ENCODE results near the gene CDH7.

Gene CDH7

DNA sequence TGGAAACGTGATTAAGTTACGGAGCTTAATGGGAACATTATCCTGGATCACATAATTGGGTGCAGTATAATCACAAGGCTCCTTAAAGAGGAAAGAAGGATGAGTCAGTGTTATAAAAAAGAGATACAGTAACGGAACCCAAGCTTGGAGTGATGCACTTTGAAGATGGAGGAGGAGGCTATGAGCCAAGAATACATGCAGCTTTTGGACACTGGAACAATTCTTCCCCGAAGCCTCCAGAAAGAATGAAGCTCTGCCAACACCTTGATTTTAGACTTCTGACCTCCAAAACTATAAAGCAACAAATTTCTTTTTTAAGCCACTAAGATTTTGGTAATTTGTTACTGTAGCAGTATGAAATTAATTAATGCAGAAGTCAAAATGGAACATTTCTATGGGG is 85.1 kb downstream of the CDH7 start:
- no peak overlapping the region for H3K27ac ChIP-seq (ENCODE audit: low read length)
- H3K9me3 ChIP-seq (ENCODE audit: insufficient read depth, low read depth, low read length) = no peaks in the 10 kb centered on the region
- no peaks in the 10 kb centered on the region for H3K27me3 ChIP-seq (ENCODE audit: insufficient read depth, low read length)
- no peaks in the 10 kb centered on the region for H3K36me3 ChIP-seq (ENCODE audit: insufficient read depth, low read depth, low read length)
- no peak overlapping the region for H3K4me3 ChIP-seq (ENCODE audit: low read length)
- H3K9ac ChIP-seq (ENCODE audit: low read depth, low read length) = no peak overlapping the region
- H3K4me1 ChIP-seq (ENCODE audit: insufficient read depth, low read length) = no peaks in the 10 kb centered on the region

DNA sequence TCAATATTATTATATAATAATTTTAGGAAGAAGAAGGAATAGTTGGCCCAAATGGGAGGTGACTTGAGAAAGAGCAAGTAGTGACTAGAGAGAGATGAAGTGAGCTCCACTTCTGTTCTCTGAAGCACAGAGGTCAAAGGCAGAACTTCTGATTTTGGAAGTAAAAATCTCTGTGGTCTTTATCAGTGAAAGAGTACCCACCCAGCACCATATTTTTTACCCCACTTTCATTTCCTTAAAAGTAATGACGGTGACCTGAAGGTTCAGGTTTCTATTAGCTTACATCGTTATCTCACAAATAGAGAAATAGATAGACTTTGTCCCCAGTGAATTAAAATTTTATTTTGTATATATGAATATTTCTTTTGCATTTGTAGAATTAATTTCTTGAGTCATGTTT is 95.3 kb downstream of the CDH7 start:
- no peak overlapping the region for H3K27ac ChIP-seq (ENCODE audit: low read length)

DNA sequence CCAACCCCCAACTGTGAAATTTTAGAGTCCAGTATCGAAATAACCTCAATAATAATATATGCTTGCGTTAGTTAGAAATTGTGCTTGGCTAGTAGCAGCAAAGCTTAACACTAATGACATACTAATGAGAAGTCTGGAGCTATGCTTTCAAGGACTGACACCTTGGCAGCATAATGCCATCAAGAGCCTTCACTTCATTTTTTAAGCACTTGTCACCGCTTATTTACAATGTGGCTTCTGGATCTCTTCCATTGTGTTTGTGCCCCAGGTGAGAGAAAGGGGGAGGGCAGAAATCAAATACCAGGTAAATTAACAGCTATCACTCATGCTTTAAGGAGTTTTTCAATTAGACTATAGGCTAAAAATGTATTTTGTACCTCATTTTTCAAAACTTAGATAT is 101.5 kb downstream of the CDH7 start:
- H3K4me3 ChIP-seq (ENCODE audit: low read length) = no peak overlapping the region
- no peaks in the 10 kb centered on the region for H3K27me3 ChIP-seq (ENCODE audit: insufficient read depth, low read length)
- no peaks in the 10 kb centered on the region for H3K9me3 ChIP-seq (ENCODE audit: insufficient read depth, low read depth, low read length)
- no peaks in the 10 kb centered on the region for H3K36me3 ChIP-seq (ENCODE audit: insufficient read depth, low read depth, low read length)
- H3K9ac ChIP-seq (ENCODE audit: low read depth, low read length) = no peak overlapping the region
- H3K4me1 ChIP-seq (ENCODE audit: insufficient read depth, low read length) = no peaks in the 10 kb centered on the region; the same call in 1 of the 2 replicates
- no peak overlapping the region for H3K27ac ChIP-seq (ENCODE audit: low read length)

More for the DNA sequence above, 95.3 kb downstream of the CDH7 start:
- H3K9ac ChIP-seq (ENCODE audit: low read depth, low read length) = no peak overlapping the region
- no peaks in the 10 kb centered on the region for H3K36me3 ChIP-seq (ENCODE audit: insufficient read depth, low read depth, low read length)
- H3K4me3 ChIP-seq (ENCODE audit: low read length) = no peak overlapping the region
- no peaks in the 10 kb centered on the region for H3K9me3 ChIP-seq (ENCODE audit: insufficient read depth, low read depth, low read length)
- peaks cover 6% of the 10 kb centered on the region; the same call in 1 of the 2 replicates for H3K4me1 ChIP-seq (ENCODE audit: insufficient read depth, low read length)
- no peaks in the 10 kb centered on the region for H3K27me3 ChIP-seq (ENCODE audit: insufficient read depth, low read length)

DNA sequence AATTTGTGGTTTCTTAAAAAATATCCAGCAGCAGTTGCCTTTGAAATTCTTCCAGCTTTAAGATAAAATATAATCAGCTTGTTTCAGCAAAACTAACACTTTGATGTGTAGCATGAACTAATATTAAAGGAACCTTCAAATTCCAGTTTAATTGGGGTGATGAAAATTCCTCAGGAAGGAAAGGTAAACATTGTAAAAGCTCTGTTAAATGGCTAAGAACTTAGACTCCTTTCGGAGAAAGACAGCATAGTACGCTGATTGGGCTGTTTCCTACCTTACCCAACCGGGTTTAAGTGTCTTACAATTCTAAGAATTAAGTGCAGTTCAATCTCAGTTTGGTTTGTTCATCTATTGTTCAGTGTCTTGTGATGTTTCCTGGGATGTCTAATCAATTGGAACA is 108.3 kb downstream of the CDH7 start:
- Histone ChIP-seq H3K27ac (ENCODE audit: low read length) (no peak overlapping the region), H3K4me1 (ENCODE audit: insufficient read depth, low read length) (no peaks in the 10 kb centered on the region), H3K36me3 (ENCODE audit: insufficient read depth, low read depth, low read length) (no peaks in the 10 kb centered on the region), H3K9ac (ENCODE audit: low read depth, low read length) (no peak overlapping the region), H3K27me3 (ENCODE audit: insufficient read depth, low read length) (no peaks in the 10 kb centered on the region), H3K9me3 (ENCODE audit: insufficient read depth, low read depth, low read length) (no peaks in the 10 kb centered on the region), H3K4me3 (ENCODE audit: low read length) (no peak overlapping the region)

DNA sequence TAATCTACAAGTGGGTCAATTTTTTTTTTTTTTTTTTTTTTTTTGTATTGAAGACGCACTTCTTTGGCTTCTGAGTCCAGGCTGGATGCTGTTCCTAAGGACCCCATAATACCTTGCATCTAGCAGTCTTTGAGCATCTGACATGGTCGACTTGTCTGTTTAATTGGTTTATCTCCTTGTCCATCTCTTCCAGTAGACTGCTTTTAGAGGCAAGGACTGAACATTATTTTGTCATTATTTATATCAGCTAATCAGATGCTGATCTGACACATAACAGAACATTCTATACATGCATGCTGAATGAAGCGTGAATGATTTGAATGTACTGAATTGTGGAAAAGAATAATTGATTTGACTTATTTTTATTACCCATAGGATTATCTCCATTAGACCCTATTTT is 118.7 kb downstream of the CDH7 start:
- H3K4me1 ChIP-seq (ENCODE audit: insufficient read depth, low read length) = no peaks in the 10 kb centered on the region
- no peak overlapping the region for H3K27ac ChIP-seq (ENCODE audit: low read length)
- no peak overlapping the region for H3K9ac ChIP-seq (ENCODE audit: low read depth, low read length)
- no peaks in the 10 kb centered on the region for H3K36me3 ChIP-seq (ENCODE audit: insufficient read depth, low read depth, low read length)
- H3K27me3 ChIP-seq (ENCODE audit: insufficient read depth, low read length) = no peaks in the 10 kb centered on the region
- H3K9me3 ChIP-seq (ENCODE audit: insufficient read depth, low read depth, low read length) = no peaks in the 10 kb centered on the region
- no peak overlapping the region for H3K4me3 ChIP-seq (ENCODE audit: low read length)

DNA sequence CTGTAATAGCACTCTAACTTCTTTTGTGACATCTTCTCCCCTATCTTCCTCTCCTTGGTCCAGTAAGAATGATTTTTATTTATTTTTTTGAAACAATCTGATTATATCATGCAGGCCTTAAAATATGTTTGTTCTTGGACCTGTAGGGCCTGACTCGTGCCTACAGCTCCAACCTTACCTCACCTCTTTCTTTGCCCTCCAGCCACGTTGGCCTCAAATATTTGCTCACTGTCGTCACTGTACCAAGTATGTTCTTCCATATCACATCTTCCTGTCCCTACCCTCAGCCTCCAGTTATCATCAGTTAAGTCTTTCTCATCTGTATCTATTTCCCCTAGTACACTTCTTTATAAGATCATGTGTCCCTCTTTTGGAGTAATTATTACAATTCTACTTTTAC is 125.5 kb downstream of the CDH7 start:
- Histone ChIP-seq H3K27me3 (ENCODE audit: insufficient read depth, low read length) (no peaks in the 10 kb centered on the region), H3K27ac (ENCODE audit: low read length) (no peak overlapping the region), H3K9me3 (ENCODE audit: insufficient read depth, low read depth, low read length) (no peaks in the 10 kb centered on the region), H3K4me3 (ENCODE audit: low read length) (no peak overlapping the region), H3K9ac (ENCODE audit: low read depth, low read length) (no peak overlapping the region), H3K36me3 (ENCODE audit: insufficient read depth, low read depth, low read length) (no peaks in the 10 kb centered on the region), H3K4me1 (ENCODE audit: insufficient read depth, low read length) (no peaks in the 10 kb centered on the region)

DNA sequence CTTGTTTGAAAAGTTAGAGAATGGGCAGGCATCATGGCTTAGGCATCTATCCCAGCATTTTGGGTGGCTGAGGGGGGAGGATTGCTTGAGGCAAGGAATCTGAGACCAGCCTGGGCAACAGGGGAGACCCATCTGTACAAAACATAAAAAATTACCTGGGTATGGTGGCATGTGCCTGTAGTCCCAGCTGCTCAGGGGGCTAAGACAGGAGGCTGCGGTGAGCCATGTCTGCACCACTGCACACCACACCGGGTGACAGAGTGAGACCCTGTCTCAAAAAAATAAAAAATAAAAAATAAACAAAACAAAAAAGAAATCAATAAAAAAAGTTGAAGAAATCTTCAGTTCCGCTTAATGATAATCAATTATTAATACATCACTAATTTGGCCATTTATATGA is 146.5 kb downstream of the CDH7 start:
- no peak overlapping the region for H3K27ac ChIP-seq (ENCODE audit: low read length)
- H3K9me3 ChIP-seq (ENCODE audit: insufficient read depth, low read depth, low read length) = no peaks in the 10 kb centered on the region
- H3K36me3 ChIP-seq (ENCODE audit: insufficient read depth, low read depth, low read length) = no peaks in the 10 kb centered on the region
- H3K9ac ChIP-seq (ENCODE audit: low read depth, low read length) = no peak overlapping the region
- peaks cover 10% of the 10 kb centered on the region for H3K27me3 ChIP-seq (ENCODE audit: insufficient read depth, low read length)
- no peak overlapping the region for H3K4me3 ChIP-seq (ENCODE audit: low read length)
- H3K4me1 ChIP-seq (ENCODE audit: insufficient read depth, low read length) = no peaks in the 10 kb centered on the region

DNA sequence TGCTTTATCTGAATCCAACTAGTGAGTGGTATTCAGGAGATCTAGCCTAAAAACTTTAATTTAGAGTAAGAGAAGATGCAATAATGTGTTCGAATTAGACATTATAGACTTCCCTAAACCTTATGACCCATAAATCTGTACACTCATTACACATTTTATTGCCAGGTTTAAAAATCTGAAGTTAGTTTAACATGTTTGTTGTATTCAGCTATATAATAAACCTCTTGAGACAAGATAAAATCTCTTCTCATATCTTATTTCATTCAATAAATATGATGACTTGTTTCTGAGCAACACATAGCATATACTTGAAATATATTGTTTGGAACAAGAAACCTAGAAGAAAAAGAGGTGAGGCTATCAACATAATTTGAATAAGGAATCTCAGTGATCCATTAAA is 150.7 kb downstream of the CDH7 start:
- Histone ChIP-seq H3K9me3 (ENCODE audit: insufficient read depth, low read depth, low read length) (no peaks in the 10 kb centered on the region), H3K9ac (ENCODE audit: low read depth, low read length) (no peak overlapping the region), H3K4me3 (ENCODE audit: low read length) (no peak overlapping the region), H3K36me3 (ENCODE audit: insufficient read depth, low read depth, low read length) (no peaks in the 10 kb centered on the region), H3K27ac (ENCODE audit: low read length) (no peak overlapping the region), H3K4me1 (ENCODE audit: insufficient read depth, low read length) (0 out of 2 replicates have a peak, but pooled peaks cover 2% of the 10 kb centered on the region), H3K27me3 (ENCODE audit: insufficient read depth, low read length) (peaks cover 53% of the 10 kb centered on the region)

DNA sequence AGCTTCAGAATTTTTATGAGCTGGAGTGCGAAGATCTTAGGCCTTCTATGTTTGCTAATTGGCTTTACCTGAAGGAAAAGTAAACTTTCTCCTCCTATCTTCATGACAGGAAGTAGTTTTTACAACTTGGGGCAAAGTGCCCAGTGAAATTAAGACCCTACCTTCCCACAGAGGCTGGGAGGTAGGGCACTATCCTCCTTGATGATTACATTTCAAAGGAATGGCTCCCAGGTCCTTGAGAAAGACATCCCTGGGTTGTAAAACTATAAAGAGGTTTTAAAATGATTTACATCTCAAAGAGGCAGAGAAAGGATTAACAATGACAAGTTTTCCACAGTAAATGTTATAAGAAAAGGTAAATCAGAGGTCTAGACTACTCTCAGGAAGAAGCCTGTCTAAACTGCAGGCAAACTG is 155.8 kb downstream of the CDH7 start:
- Histone ChIP-seq H3K4me3 (ENCODE audit: low read length) (no peak overlapping the region), H3K9me3 (ENCODE audit: insufficient read depth, low read depth, low read length) (no peaks in the 10 kb centered on the region), H3K9ac (ENCODE audit: low read depth, low read length) (no peak overlapping the region), H3K27me3 (ENCODE audit: insufficient read depth, low read length) (peaks cover 96% of the 10 kb centered on the region), H3K36me3 (ENCODE audit: insufficient read depth, low read depth, low read length) (no peaks in the 10 kb centered on the region), H3K27ac (ENCODE audit: low read length) (no peak overlapping the region), H3K4me1 (ENCODE audit: insufficient read depth, low read length) (0 out of 2 replicates have a peak, but pooled peaks cover 3% of the 10 kb centered on the region)

DNA sequence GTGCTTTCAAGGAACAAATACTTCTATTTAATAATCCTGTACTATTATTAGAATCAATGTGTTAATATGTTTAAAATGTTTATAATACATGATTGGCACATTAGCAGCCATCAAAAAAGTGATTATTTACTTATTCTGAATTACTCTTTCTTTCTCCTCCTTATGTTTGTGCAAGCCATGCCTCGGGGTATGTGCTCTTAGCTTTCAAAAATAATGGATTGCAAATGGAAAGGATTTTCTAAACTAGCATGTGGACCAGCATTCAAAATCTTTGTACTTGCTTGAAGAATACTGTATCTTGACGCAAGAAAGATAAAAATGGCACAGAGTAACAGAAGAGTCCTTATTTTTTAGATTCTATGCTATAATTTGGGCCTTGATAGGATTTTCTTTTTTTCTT is 156.5 kb downstream of the CDH7 start:
- no peak overlapping the region for H3K27ac ChIP-seq (ENCODE audit: low read length)

DNA sequence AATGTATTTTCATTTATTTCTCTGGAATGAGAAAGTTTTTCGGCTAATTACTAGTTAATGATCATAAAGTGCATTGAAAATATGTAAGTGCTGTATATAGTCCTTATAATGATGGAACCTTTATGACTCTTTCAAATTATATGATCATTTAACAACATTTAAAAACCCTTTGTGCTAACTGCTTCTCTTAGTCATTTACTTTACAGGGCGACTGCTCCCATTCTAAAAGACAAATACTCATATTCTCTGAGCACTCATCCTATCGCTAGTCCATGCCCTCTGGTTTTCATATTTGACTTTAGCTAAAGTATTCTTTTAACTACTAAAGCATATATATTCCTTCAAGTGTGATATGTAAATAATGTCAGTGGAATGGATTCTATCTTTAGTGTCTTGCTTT is 168.2 kb downstream of the CDH7 start:
- Histone ChIP-seq H3K4me3 (ENCODE audit: low read length) (no peak overlapping the region), H3K9me3 (ENCODE audit: insufficient read depth, low read depth, low read length) (no peaks in the 10 kb centered on the region), H3K27ac (ENCODE audit: low read length) (no peak overlapping the region), H3K36me3 (ENCODE audit: insufficient read depth, low read depth, low read length) (no peaks in the 10 kb centered on the region), H3K4me1 (ENCODE audit: insufficient read depth, low read length) (no peaks in the 10 kb centered on the region), H3K27me3 (ENCODE audit: insufficient read depth, low read length) (no peaks in the 10 kb centered on the region), H3K9ac (ENCODE audit: low read depth, low read length) (no peak overlapping the region)

More for the DNA sequence above, 156.5 kb downstream of the CDH7 start:
- Histone ChIP-seq H3K9ac (ENCODE audit: low read depth, low read length) (no peak overlapping the region), H3K9me3 (ENCODE audit: insufficient read depth, low read depth, low read length) (no peaks in the 10 kb centered on the region), H3K27me3 (ENCODE audit: insufficient read depth, low read length) (peaks cover 94% of the 10 kb centered on the region), H3K4me3 (ENCODE audit: low read length) (no peak overlapping the region), H3K4me1 (ENCODE audit: insufficient read depth, low read length) (0 out of 2 replicates have a peak, but pooled peaks cover 3% of the 10 kb centered on the region), H3K36me3 (ENCODE audit: insufficient read depth, low read depth, low read length) (no peaks in the 10 kb centered on the region)

DNA sequence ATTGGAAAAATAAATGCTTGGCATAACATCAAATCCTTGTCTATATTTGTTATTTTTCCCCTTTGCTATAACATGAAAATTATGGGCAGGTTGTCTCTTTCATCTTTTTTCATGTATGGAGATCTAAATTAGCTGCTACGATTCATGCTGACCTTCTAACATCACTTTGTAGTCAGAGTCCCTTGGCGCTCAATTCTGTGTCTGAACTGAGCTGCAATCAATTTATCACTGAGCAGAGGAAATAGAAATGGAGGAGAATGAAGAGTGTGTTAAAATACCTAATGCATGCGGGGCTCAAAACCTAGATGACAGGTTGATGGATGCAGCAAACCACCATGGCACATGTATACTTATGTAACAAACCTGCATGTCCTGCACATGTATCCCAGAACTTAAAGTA is 168.9 kb downstream of the CDH7 start:
- no peaks in the 10 kb centered on the region for H3K36me3 ChIP-seq (ENCODE audit: insufficient read depth, low read depth, low read length)
- H3K9me3 ChIP-seq (ENCODE audit: insufficient read depth, low read depth, low read length) = no peaks in the 10 kb centered on the region
- no peaks in the 10 kb centered on the region for H3K27me3 ChIP-seq (ENCODE audit: insufficient read depth, low read length)
- H3K9ac ChIP-seq (ENCODE audit: low read depth, low read length) = no peak overlapping the region
- H3K4me3 ChIP-seq (ENCODE audit: low read length) = no peak overlapping the region
- no peaks in the 10 kb centered on the region for H3K4me1 ChIP-seq (ENCODE audit: insufficient read depth, low read length)
- no peak overlapping the region for H3K27ac ChIP-seq (ENCODE audit: low read length)

DNA sequence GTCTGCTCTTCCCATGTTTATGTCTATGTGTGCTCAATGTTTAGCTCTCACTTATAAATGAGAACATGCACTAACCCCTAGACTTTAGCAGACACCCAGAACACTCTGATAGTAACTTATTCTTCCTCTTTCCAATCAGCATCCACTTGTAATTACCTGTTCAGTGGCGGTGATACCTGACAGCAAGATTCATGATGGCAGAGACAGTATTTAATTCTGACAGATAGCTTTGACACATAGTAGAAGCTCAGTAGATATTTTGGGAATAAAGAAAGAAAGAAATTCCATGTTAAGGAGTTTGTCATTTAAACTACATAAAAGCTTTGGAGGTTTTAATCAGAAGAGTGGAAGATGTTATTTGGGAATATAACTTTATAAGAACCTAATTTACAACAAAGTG is 171.3 kb downstream of the CDH7 start:
- Histone ChIP-seq H3K27me3 (ENCODE audit: insufficient read depth, low read length) (no peaks in the 10 kb centered on the region), H3K9me3 (ENCODE audit: insufficient read depth, low read depth, low read length) (no peaks in the 10 kb centered on the region), H3K36me3 (ENCODE audit: insufficient read depth, low read depth, low read length) (no peaks in the 10 kb centered on the region), H3K9ac (ENCODE audit: low read depth, low read length) (no peak overlapping the region), H3K4me3 (ENCODE audit: low read length) (no peak overlapping the region), H3K27ac (ENCODE audit: low read length) (no peak overlapping the region), H3K4me1 (ENCODE audit: insufficient read depth, low read length) (no peaks in the 10 kb centered on the region)
